HG03196 (cell line): ENCODE measurements around the gene ATP6V1B1.
"Not testable (repeated sequence)": the region's sequence is repeated elsewhere in the genome, so short reads cannot be mapped to it uniquely, and the experiment has no call there.

Experiments
- ATAC-seq: cut with Tn5 transposase; IDR thresholded peaks from one replicate; pipeline ENCODE4 v1.9.1; 2021; ENCODE audit not compliant: unreplicated experiment

Gene ATP6V1B1

DNA sequence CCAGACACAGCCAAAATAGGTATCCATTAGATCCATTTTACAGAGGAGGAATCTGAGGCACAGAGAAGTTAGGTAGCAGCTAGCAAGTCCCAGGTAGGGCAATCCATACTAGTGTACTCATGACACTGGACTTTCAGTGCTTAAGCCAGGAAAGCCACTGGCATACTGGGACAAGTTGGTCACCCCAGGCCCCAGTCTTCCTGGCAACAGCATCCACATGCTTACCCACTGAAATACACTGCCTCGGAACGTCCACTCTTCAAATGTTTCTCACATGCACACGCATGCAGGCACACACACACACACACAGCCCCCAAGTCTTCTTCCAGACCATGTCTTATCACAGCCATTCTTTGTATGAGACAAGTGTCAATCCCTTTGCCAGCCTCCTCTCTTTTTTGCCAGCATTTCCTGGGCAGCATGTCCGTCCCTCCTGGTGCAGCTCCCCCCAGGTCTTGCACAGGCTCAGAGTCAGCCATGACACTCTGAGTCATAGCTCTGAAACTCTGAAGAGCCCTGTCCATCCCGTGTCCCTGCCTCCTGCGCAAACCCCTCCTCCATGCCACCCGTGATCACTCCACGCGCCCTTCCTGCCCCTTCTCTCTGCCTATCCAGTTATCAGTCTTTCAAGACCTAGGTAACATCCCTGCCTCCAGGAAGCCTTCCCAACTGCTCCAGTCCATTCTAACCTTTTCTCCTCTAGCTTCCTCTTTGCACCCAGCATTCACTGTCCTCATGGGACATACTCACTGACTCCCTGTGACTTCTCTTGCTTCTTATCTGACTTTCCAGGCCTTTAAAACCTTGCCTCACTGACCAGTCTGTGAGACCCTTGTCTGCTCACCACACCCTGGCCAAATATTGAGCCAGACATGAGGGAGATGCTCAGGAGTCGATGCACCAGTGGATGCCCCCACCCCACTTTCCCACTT is 69.8 kb downstream of the ATP6V1B1 start:
- no peak for ATAC-seq

DNA sequence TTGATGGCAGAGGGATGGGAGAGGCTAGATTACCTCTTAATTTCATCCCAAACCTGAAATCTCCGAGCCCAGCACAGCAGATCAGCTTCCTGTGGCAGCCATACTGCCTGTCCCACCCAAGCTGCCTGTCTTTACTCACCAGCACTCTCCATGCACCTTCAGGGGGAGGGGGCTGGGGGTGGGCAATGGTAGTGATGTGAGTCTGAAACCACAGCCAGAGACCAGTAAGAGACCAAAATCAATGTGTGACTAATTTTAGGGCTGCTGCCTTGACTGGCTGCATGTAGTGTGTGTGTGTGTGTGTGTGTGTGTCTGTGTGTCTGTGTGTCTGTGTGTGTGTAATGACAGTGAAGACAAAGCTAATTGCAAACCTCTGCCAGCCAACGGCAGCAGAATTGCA is 70.6 kb downstream of the ATP6V1B1 start:
- ATAC-seq, result no peak

DNA sequence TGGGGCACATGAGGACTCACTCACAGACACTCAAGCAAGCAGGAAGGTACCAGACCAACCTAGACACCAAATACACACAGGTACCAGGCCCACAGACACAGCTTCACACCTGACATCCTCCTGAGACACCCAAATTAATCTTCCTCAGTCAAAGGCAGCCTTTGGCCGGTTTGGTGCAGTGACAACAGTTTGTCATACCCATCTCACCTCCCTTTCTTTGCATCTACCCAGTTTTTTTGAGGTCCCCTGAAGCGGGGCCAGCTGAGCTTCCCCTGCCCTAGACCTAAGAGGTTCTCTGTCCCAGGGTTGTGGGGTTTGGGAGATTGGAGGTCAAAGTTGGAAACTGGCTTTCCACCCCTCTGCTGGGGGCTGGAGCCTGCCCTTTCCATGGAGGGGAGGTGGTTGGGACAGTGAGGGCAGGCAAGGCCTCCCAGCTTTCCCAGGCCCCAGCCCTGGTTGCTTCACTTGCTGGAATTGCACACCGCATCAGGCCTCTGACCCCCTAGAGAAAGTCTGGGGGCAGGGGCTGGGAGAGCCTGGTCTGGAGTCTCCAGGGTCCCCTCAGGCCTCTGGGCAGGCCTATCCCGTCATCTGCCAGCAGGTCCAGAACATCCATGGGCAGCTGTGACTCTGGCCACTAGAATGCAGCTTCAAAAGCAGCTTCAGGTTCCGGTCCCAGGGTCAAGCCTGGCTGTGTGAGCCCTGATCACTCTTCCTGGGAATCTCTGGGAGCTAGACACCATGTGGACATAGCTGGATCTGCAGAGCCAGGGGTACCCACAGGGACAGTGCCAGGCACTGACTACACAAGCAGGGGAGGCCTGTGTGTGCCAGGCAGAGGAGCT is 71.5 kb downstream of the ATP6V1B1 start:
- no peak for ATAC-seq

DNA sequence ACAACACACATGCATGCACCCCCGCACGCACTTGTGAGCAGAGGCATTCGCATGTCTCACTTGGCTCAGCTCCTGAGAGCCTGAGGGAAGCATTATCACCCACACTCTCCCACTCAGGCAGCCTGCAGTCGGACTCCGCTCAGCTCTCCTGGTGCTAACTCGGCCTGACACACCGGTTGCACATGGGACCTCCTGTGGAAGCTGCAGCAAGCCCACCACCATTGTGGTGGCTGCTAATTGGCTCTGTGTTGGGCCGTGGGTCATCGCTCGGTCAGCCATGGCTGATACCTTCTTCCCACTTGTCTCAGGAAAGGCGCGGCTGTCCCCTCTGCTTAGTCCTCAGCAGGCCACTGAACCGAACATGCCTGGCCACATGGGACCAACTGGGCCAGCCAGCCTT is 72.6 kb downstream of the ATP6V1B1 start:
- ATAC-seq, result no peak

DNA sequence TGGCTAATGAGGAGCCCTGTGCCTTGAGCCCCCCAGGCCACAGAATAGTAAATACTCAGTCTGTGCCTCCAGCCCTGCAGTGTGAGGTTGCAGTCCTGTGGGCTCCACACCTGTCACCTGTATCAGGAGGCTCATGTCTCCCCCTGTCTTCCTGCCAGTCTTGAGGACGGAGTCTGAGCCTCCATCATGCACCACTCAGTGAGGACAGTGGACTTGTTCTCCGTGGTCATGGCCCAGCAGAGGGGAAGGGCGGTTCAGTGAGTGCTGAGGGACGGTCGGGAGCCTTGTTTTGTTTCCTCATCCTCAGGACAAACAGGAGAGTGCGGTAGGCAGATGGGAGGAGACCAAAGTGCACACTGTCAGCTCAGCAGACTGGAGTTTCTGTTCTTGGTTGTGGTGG is 76.1 kb downstream of the ATP6V1B1 start:
- ATAC-seq, result not testable (repeated sequence)
